WTC11 (cell line): ENCODE measurements around the gene GPHA2. TPM values are rescaled to one million over a fixed set of nuclear protein-coding genes. Genes with fewer than 3 reads are reported as not detected.

Source experiments
- ATAC-seq: fragments of 200-7000 bp; cut with Tn5 transposase; 2 replicates; pipeline ENCODE4 v1.10.0; 2021; ENCODE audit warnings: mild to moderate bottlenecking, moderate library complexity
- CTCF ChIA-PET: fragments of 300-600 bp; sonication (Branson Sonifier 250); formaldehyde crosslinking; loops from one replicate; lab custom pipeline; 2021; ENCODE audit warnings: antibody characterized with exemption; lab: Charles Lee
- POLR2A ChIA-PET: fragments of 350-600 bp; sonication (Branson Sonifier 250); formaldehyde crosslinking; loops from one replicate; lab custom pipeline; 2021; ENCODE audit warnings: antibody characterized with exemption; lab: Charles Lee
- DNase-seq: peaks from one replicate; pipeline ENCODE4 v3.0.0; 2021; ENCODE audit warnings: low spot score
- H3K27ac Mint-ChIP-seq: 2 replicates; pipeline ENCODE4 v1.8.0; 2021; ENCODE audit warnings: mixed read lengths
- H3K27me3 Mint-ChIP-seq: 2 replicates; pipeline ENCODE4 v1.8.0; 2021; ENCODE audit warnings: low read depth, mild to moderate bottlenecking, moderate library complexity, mixed read lengths
- H3K36me3 Mint-ChIP-seq: 2 replicates; pipeline ENCODE4 v1.8.0; 2021; ENCODE audit warnings: mixed read lengths
- H3K4me1 Mint-ChIP-seq: 2 replicates; pipeline ENCODE4 v1.8.0; 2022; ENCODE audit warnings: mixed read lengths
- H3K4me3 Mint-ChIP-seq: 2 replicates; pipeline ENCODE4 v1.8.0; 2021; ENCODE audit warnings: mild to moderate bottlenecking, moderate library complexity, mixed read lengths
- H3K9me3 Mint-ChIP-seq: 2 replicates; pipeline ENCODE4 v1.8.0; 2021; ENCODE audit warnings: mixed read lengths
- ARID4B ChIP-seq: sonication (generic); formaldehyde crosslinking; IDR thresholded peaks from 2 replicates; pipeline ENCODE4 v1.8.0; 2023; ENCODE audit warnings: missing genetic modification reagents, mild to moderate bottlenecking, borderline replicate concordance
- ERG ChIP-seq: fragments of 250-450 bp; sonication (Bioruptor Pico); IDR thresholded peaks from 2 replicates; pipeline ENCODE4 v1.8.0; 2021; ENCODE audit warnings: mild to moderate bottlenecking
- ESRRA ChIP-seq: sonication (generic); formaldehyde crosslinking; IDR thresholded peaks from 2 replicates; pipeline ENCODE4 v1.8.1; 2022; ENCODE audit warnings: mild to moderate bottlenecking, missing genetic modification reagents, borderline replicate concordance
- FOXP4 ChIP-seq: sonication (generic); formaldehyde crosslinking; IDR thresholded peaks from 2 replicates; pipeline ENCODE4 v1.8.0; 2022; ENCODE audit warnings: mild to moderate bottlenecking, missing genetic modification reagents
- GABPB1 ChIP-seq: sonication (generic); formaldehyde crosslinking; IDR thresholded peaks from 2 replicates; pipeline ENCODE4 v1.8.1; 2023; ENCODE audit warnings: mild to moderate bottlenecking, missing genetic modification reagents
- IRF2 ChIP-seq: sonication (generic); formaldehyde crosslinking; IDR thresholded peaks from 2 replicates; pipeline ENCODE4 v1.8.0; 2022; ENCODE audit warnings: low read depth, missing genetic modification reagents, borderline replicate concordance
- JAZF1 ChIP-seq: fragments of 250-450 bp; sonication (Bioruptor Pico); IDR thresholded peaks from 2 replicates; pipeline ENCODE4 v1.9.0; 2021; ENCODE audit warnings: moderate library complexity, mild to moderate bottlenecking, inconsistent platforms
- PRRX2 ChIP-seq: fragments of 250-450 bp; sonication (Bioruptor Pico); IDR thresholded peaks from 2 replicates; pipeline ENCODE4 v1.8.0; 2021; ENCODE audit warnings: mild to moderate bottlenecking
- USF2 ChIP-seq: sonication (generic); formaldehyde crosslinking; IDR thresholded peaks from 2 replicates; pipeline ENCODE4 v1.8.1; 2023; ENCODE audit warnings: mild to moderate bottlenecking, missing genetic modification reagents, moderate library complexity
- ZNF423 ChIP-seq: fragments of 250-450 bp; sonication (Bioruptor Pico); IDR thresholded peaks from 2 replicates; pipeline ENCODE4 v2.1.2; 2022; ENCODE audit warnings: mild to moderate bottlenecking, moderate library complexity
- ZNF425 ChIP-seq: fragments of 250-450 bp; sonication (Bioruptor Pico); conservative IDR thresholded peaks from 2 replicates; pipeline ENCODE4 v1.9.0; 2021; ENCODE audit warnings: mild to moderate bottlenecking
- microRNA-seq: library from miRNA; unstranded; fragments of <30 nt; microRNA quantifications from one replicate; pipeline ENCODE4 v1.2.0, GENCODE V29; 2022; ENCODE audit warnings: borderline number of aligned reads
- total RNA-seq: library from RNA; stranded (reverse); gene quantifications from 3 replicates; pipeline ENCODE4 v1.2.3, GENCODE V29; 2021

GPHA2 gene
- total RNA-seq, 1 experiment from 2014 or later: 1.6 TPM

- TF ChIP-seq ARID4B (no peak), FOXP4 (CRISPR knock-in tag) (no peak), IRF2 (CRISPR knock-in tag) (no peak), ESRRA (CRISPR knock-in tag) (no peak), PRRX2 (CRISPR knock-in tag) (no peak), ERG (no peak), ZNF423 (CRISPR knock-in tag) (no peak), JAZF1 (CRISPR knock-in tag) (no peak), ZNF425 (CRISPR knock-in tag) (no peak)
Observed at GRCh38 chr11:64887234-64887756, 48.4 kb downstream of the GPHA2 start (continued).

GRCh38 chr11:64885367-64886286, 50.1 kb downstream of the GPHA2 start:
- POLR2A ChIA-PET: no interaction called here
- Mint-ChIP-seq H3K27ac (peak overlapping the region; percentile 16; the same call in 1 of the 2 replicates), H3K4me3 (no peak overlapping the region), H3K27me3 (no peaks in the 10 kb centered on the region), H3K4me1 (peaks cover 14% of the 10 kb centered on the region), H3K36me3 (no peaks in the 10 kb centered on the region), H3K9me3 (no peaks in the 10 kb centered on the region)
- CTCF ChIA-PET: interaction anchor here (0.6 to 22.9 kb wide), 4 partner anchors 9 to 426 kb away, joined by 3 to 372 read pairs (median 54); partner anchors contain the start of genes CDC42BPG and EHD1
- no peak for ATAC-seq
- DNase-seq: no peak
- TF ChIP-seq GABPB1 (peak; percentile 84), USF2 (no peak)

Small RNAs within 50 kb of the gene (microRNA-seq; reads per million reads assigned to microRNA genes)
- not detected for gene MIR6749
- not detected for gene MIR6750

Other genes starting within 250 kb of the GPHA2 start
- 8.0 to 10.4 TPM (median 8.6 TPM) in 3 replicates for gene NRXN2, start 212.7 kb downstream of the GPHA2 start, total RNA-seq
- gene RASGRP2, start 191.8 kb downstream of the GPHA2 start, total RNA-seq: 31.9 to 41.5 TPM (median 40.3 TPM) in 3 replicates
- 6.6 to 8.7 TPM (median 8.2 TPM) in 3 replicates for gene PYGM, start 175.9 kb downstream of the GPHA2 start, total RNA-seq
- 285 to 314 TPM (median 300 TPM) in 3 replicates for gene SF1, start 157.4 kb downstream of the GPHA2 start, total RNA-seq
- 24.5 to 31.6 TPM (median 28.3 TPM) in 3 replicates for gene MAP4K2, start 132.7 kb downstream of the GPHA2 start, total RNA-seq
- gene MEN1, start 125.3 kb downstream of the GPHA2 start, total RNA-seq: 47.1 to 53.3 TPM (median 51.2 TPM) in 3 replicates
- gene CDC42BPG, start 91.2 kb downstream of the GPHA2 start, total RNA-seq: 14.9 to 21.6 TPM (median 17.3 TPM) in 3 replicates
- 29.9 to 38.1 TPM (median 35.2 TPM) in 3 replicates for gene EHD1, start 57.3 kb downstream of the GPHA2 start, total RNA-seq
- 25.2 to 31.4 TPM (median 27.6 TPM) in 3 replicates for gene ATG2A, start 18.7 kb downstream of the GPHA2 start, total RNA-seq
- gene PPP2R5B, start 11.2 kb downstream of the GPHA2 start, total RNA-seq: 8.7 to 10.2 TPM (median 9.1 TPM) in 3 replicates
- gene MAJIN, start 36.2 kb upstream of the GPHA2 start, total RNA-seq: not detected in 3 replicates
- gene BATF2, start 61.1 kb upstream of the GPHA2 start, total RNA-seq: 1.3 to 3.2 TPM (median 2.2 TPM) in 3 replicates
- 171 to 248 TPM (median 235 TPM) in 3 replicates for gene ARL2, start 78.3 kb upstream of the GPHA2 start, total RNA-seq
- 16.7 to 19.6 TPM (median 17.6 TPM) in 3 replicates for gene SNX15, start 91.5 kb upstream of the GPHA2 start, total RNA-seq
- 22.2 to 26.2 TPM (median 22.8 TPM) in 3 replicates for gene SAC3D1, start 105.3 kb upstream of the GPHA2 start, total RNA-seq
- gene NAALADL1, start 122.7 kb upstream of the GPHA2 start, total RNA-seq: 4.5 to 6.1 TPM (median 5.9 TPM) in 3 replicates
- 80.6 to 95.9 TPM (median 86.9 TPM) in 3 replicates for gene CDCA5, start 148.1 kb upstream of the GPHA2 start, total RNA-seq
- 32.2 to 33.8 TPM (median 32.8 TPM) in 3 replicates for gene ZFPL1, start 148.3 kb upstream of the GPHA2 start, total RNA-seq
- 122 to 136 TPM (median 123 TPM) in 3 replicates for gene VPS51, start 160.3 kb upstream of the GPHA2 start, total RNA-seq
- 63.8 to 74.9 TPM (median 71.5 TPM) in 3 replicates for gene TM7SF2, start 176.0 kb upstream of the GPHA2 start, total RNA-seq
- gene ZNHIT2, start 181.8 kb upstream of the GPHA2 start, total RNA-seq: 15.9 to 18.3 TPM (median 16.7 TPM) in 3 replicates
- 951 to 991 TPM (median 985 TPM) in 3 replicates for gene FAU, start 186.2 kb upstream of the GPHA2 start, total RNA-seq
- gene MRPL49, start 186.4 kb upstream of the GPHA2 start, total RNA-seq: 51.3 to 55.9 TPM (median 53.3 TPM) in 3 replicates
- gene SYVN1, start 198.6 kb upstream of the GPHA2 start, total RNA-seq: 27.6 to 34.8 TPM (median 31.8 TPM) in 3 replicates
- gene SPDYC, start 234.3 kb upstream of the GPHA2 start, total RNA-seq: 0.27 to 0.35 TPM (median 0.32 TPM) in 3 replicates
- 204 to 257 TPM (median 218 TPM) in 3 replicates for gene CAPN1, start 246.0 kb upstream of the GPHA2 start, total RNA-seq